ENCODE data around the gene GPHA2. TPM values are rescaled to one million over a fixed set of nuclear protein-coding genes. Genes with fewer than 3 reads are reported as not detected.
A peak's percentile ranks its signal among the peaks of the same experiment; 100 is the strongest.

Gene GPHA2
- total and polyA plus RNA-seq, 2 of the 13 experiments (the other 11 are each of a cell fraction or from before 2014, with no cell fraction given): 13.0 to 19.1 TPM

- Histone ChIP-seq H3K4me2 (ENCODE audit: low read depth, low read length) (no peak overlapping the region), H3K4me3 (replicated peaks in 1 of 3; ENCODE audit: insufficient read depth in 1 of 3, low read depth in 2 of 3, low read length in 3 of 3) (no peak overlapping the region), H3K27me3 (ENCODE audit: control insufficient read depth in 1 of 2, insufficient read depth in 2 of 2, low read length in 2 of 2) (no peaks in the 10 kb centered on the region; a peak in 1 of 5 replicates), H3K9me3 (ENCODE audit: low read length) (no peaks in the 10 kb centered on the region), H2AFZ (ENCODE audit: low read length) (no peak overlapping the region), H3K9ac (ENCODE audit: insufficient read depth, low read depth, low read length) (no peak overlapping the region), H3K36me3 (replicated peaks in 1 of 2; ENCODE audit: control insufficient read depth in 1 of 2, insufficient read depth in 2 of 2, low read length in 2 of 2) (peaks cover 0 to 1% of the 10 kb centered on the region in 2 experiments; a peak in 1 of 5 replicates), H4K20me1 (ENCODE audit: insufficient read depth, low read length) (no peaks in the 10 kb centered on the region), H3K79me2 (ENCODE audit: insufficient read depth, low read length) (no peaks in the 10 kb centered on the region), H3K4me1 (ENCODE audit: insufficient read depth, low read length) (peaks cover 23% of the 10 kb centered on the region), H3K27ac (ENCODE audit: extremely low read length, insufficient read depth, low read length) (no peak overlapping the region)
- no TSS peak for BruUV-seq (replicated peaks)
- intact Hi-C loops (cut with micrococcal nuclease; ENCODE audit: unreplicated experiment): no loop called here
- WGBS (ENCODE audit: low lambda C conversion rate): 96% methylated on average over 1 of the region's 2 CpGs
- ChIA-PET POLR2A (no interaction called here), CTCF (ENCODE audit: low intra/inter-chr PET ratio, low total read pairs) (no interaction called here)
- FAIRE-seq (no peak), DNase-seq (ENCODE audit: low spot score) (no peak), ATAC-seq (no peak)
- peak; percentile 64 for TF ChIP-seq ZNF629 (CRISPR knock-in tag; conservative IDR thresholded peaks at IDR 0.05)
- TF ChIP-seq CTCF (CRISPR knock-in tag; IDR thresholded peaks at IDR 0.05): no peak
- in situ Hi-C loops (cut with HindIII; ENCODE audit: extremely low pct_ligation_motif_present, low pct_unique_long_range_greater_than_20kb): no loop called here
Measured at GRCh38 chr11:64928957-64929356, 6.7 kb downstream of the GPHA2 start.

- H3K9me3 ChIP-seq (ENCODE audit: low read length): no peaks in the 10 kb centered on the region
- intact Hi-C loops (cut with micrococcal nuclease; ENCODE audit: unreplicated experiment) (no loop called here), in situ Hi-C loops (cut with HindIII; ENCODE audit: extremely low pct_ligation_motif_present, low pct_unique_long_range_greater_than_20kb) (no loop called here)
- H3K36me3 ChIP-seq (replicated peaks in 1 of 2; ENCODE audit: control insufficient read depth in 1 of 2, insufficient read depth in 2 of 2, low read length in 2 of 2): no peaks in the 10 kb centered on the region
- H3K79me2 ChIP-seq (ENCODE audit: insufficient read depth, low read length): no peaks in the 10 kb centered on the region
- H3K27ac ChIP-seq (ENCODE audit: extremely low read length, insufficient read depth, low read length): no peak overlapping the region
- no peaks in the 10 kb centered on the region for H4K20me1 ChIP-seq (ENCODE audit: insufficient read depth, low read length)
- ATAC-seq (no peak), FAIRE-seq (no peak), DNase-seq (ENCODE audit: low spot score) (no peak)
- CTCF ChIA-PET (ENCODE audit: low intra/inter-chr PET ratio, low total read pairs): no interaction called here
- 81% methylated on average over 7 of the region's 22 CpGs for WGBS (ENCODE audit: low lambda C conversion rate)
- no peak overlapping the region for H3K4me2 ChIP-seq (ENCODE audit: low read depth, low read length)
- H2AFZ ChIP-seq (ENCODE audit: low read length): no peak overlapping the region
- no peak overlapping the region for H3K4me3 ChIP-seq (replicated peaks in 1 of 3; ENCODE audit: insufficient read depth in 1 of 3, low read depth in 2 of 3, low read length in 3 of 3)
- BruUV-seq (replicated peaks): no TSS peak
- no peaks in the 10 kb centered on the region; a peak in 1 of 5 replicates for H3K27me3 ChIP-seq (ENCODE audit: control insufficient read depth in 1 of 2, insufficient read depth in 2 of 2, low read length in 2 of 2)
- peaks cover 32% of the 10 kb centered on the region for H3K4me1 ChIP-seq (ENCODE audit: insufficient read depth, low read length)
- POLR2A ChIA-PET: no interaction called here
- no peak overlapping the region for H3K9ac ChIP-seq (ENCODE audit: insufficient read depth, low read depth, low read length)
- TF ChIP-seq ZNF816 (CRISPR knock-in tag; IDR thresholded peaks at IDR 0.05; ENCODE audit: borderline replicate concordance) (no peak), ZNF768 (CRISPR knock-in tag; IDR thresholded peaks at IDR 0.05) (no peak), TERF1 (CRISPR knock-in tag; IDR thresholded peaks at IDR 0.05) (no peak), LCORL (IDR thresholded peaks at IDR 0.05) (no peak), LCORL (CRISPR knock-in tag; IDR thresholded peaks at IDR 0.05) (no peak), GABPA (IDR thresholded peaks at IDR 0.05; ENCODE audit: low read depth, low read length) (no peak), GABPA (CRISPR knock-in tag; IDR thresholded peaks at IDR 0.05; ENCODE audit: low read depth) (no peak), FOXA3 (CRISPR knock-in tag; IDR thresholded peaks at IDR 0.05) (no peak), SOX6 (IDR thresholded peaks at IDR 0.05) (no peak), SOX6 (CRISPR knock-in tag; IDR thresholded peaks at IDR 0.05) (no peak), HOXA9 (CRISPR knock-in tag; IDR thresholded peaks at IDR 0.05; ENCODE audit: borderline replicate concordance) (no peak), CCAR2 (optimal IDR thresholded peaks at IDR 0.05; ENCODE audit: low read depth, low read length) (no peak), ZNF552 (CRISPR knock-in tag; IDR thresholded peaks at IDR 0.05; ENCODE audit: borderline replicate concordance) (no peak), ZNF878 (CRISPR knock-in tag; IDR thresholded peaks at IDR 0.05) (no peak), ZNF747 (CRISPR knock-in tag; IDR thresholded peaks at IDR 0.05; ENCODE audit: borderline replicate concordance) (no peak), TEAD2 (CRISPR knock-in tag; IDR thresholded peaks at IDR 0.05) (no peak), ZNF547 (CRISPR knock-in tag; IDR thresholded peaks at IDR 0.05) (no peak), SETDB1 (CRISPR knock-in tag; IDR thresholded peaks at IDR 0.05; ENCODE audit: borderline replicate concordance) (no peak)
Measured at GRCh38 chr11:64926689-64927088, 9.0 kb downstream of the GPHA2 start.

Data from HepG2 (cell line).